Peyer's patch (tissue), 4 donors: ENCODE data around the gene ZNF407.

Experiments used
- CTCF ChIP-seq, 6 experiments: fragments of 450-650 bp in 4 of 6; fragments of 200-600 bp in 2 of 6; sonication (generic) in 1 of 6; IDR thresholded peaks; one replicate each; pipeline ENCODE4 v1.5.1; 2017 to 2019; ENCODE audit warnings: antibody characterized with exemption in 6 of 6, mild to moderate bottlenecking in 3 of 6, moderate library complexity in 1 of 6
- POLR2A ChIP-seq, 2 donors: fragments of 450-650 bp; IDR thresholded peaks; one replicate each; pipeline ENCODE4 v1.5.1; 2017; ENCODE audit warnings: antibody characterized with exemption in 2 of 2, mild to moderate bottlenecking in 2 of 2, moderate library complexity in 2 of 2

GRCh38 chr18:74803117-74803516 lies 205.4 kb downstream of the ZNF407 start:
- no peak for TF ChIP-seq CTCF (IDR thresholded peaks at IDR 0.05)
- no peak for TF ChIP-seq POLR2A (IDR thresholded peaks at IDR 0.05)
